Omental fat pad (tissue), 4 donors: ENCODE data around the gene CTBP1. TPM values are rescaled to one million over a fixed set of nuclear protein-coding genes. Genes with fewer than 3 reads are reported as not detected.

Experiments
- ATAC-seq: fragments of 150-250 bp; one replicate; pipeline ENCODE4 v1.9.1; 2016; ENCODE audit warnings: mild to moderate bottlenecking, moderate library complexity; ENCODE audit not compliant: low FRiP score
- DNase-seq: peaks from one replicate; pipeline ENCODE4 v3.0.0-alpha.2; 2019; ENCODE audit warnings: low spot score
- CTCF ChIP-seq, 3 donors: fragments of 450-650 bp; IDR thresholded peaks; one replicate each; pipeline ENCODE4 v1.5.1; 2016 to 2017; ENCODE audit warnings: antibody characterized with exemption in 3 of 3, mild to moderate bottlenecking in 3 of 3, moderate library complexity in 2 of 3
- total RNA-seq, 4 donors: library from RNA; depleted of rRNA; stranded (reverse); fragments of >200 nt; gene quantifications; one replicate each; pipeline ENCODE4 v1.1.0, GENCODE V29; 2016

Gene CTBP1
- total RNA-seq, 4 donors from 2014 or later = 102 to 137 (median 132) TPM

GRCh38 chr4:1236103-1236641, 12.8 kb downstream of the CTBP1 start:
- no peak for ATAC-seq
- no peak for DNase-seq
- no peak for TF ChIP-seq CTCF (IDR thresholded peaks at IDR 0.05)

GRCh38 chr4:1235381-1236102, 13.4 kb downstream of the CTBP1 start:
- DNase-seq (no peak), ATAC-seq (no peak)
- TF ChIP-seq CTCF (IDR thresholded peaks at IDR 0.05) = no peak

GRCh38 chr4:1234811-1235292, 14.1 kb downstream of the CTBP1 start:
- TF ChIP-seq CTCF (IDR thresholded peaks at IDR 0.05) = no peak
- ATAC-seq (no peak), DNase-seq (no peak)

- no peak for DNase-seq
- ATAC-seq = no peak
- no peak for TF ChIP-seq CTCF (IDR thresholded peaks at IDR 0.05)
Observed at GRCh38 chr4:1234309-1234695, 14.6 kb downstream of the CTBP1 start.

- TF ChIP-seq CTCF (IDR thresholded peaks at IDR 0.05) = no peak
- no peak for DNase-seq
- no peak for ATAC-seq
Observed at GRCh38 chr4:1233641-1234308, 15.2 kb downstream of the CTBP1 start.

GRCh38 chr4:1232661-1233621, 16.0 kb downstream of the CTBP1 start:
- DNase-seq (no peak), ATAC-seq (no peak)
- no peak for TF ChIP-seq CTCF (IDR thresholded peaks at IDR 0.05)
